D721Med (cell line): ENCODE data around the gene PLAAT5.

Experiments
- DNase-seq: peaks from one replicate; pipeline ENCODE4 v3.0.0; 2011; ENCODE audit warnings: low spot score; ENCODE audit not compliant: insufficient read length
- FAIRE-seq: peaks from 2 replicates; lab custom pipeline; 2011; peaks lifted over from hg19 to GRCh38; lab: Jason Lieb, UNC
- TF ChIP-seq, protein P1 (sequence below): IDR thresholded peaks from 2 replicates; pipeline ENCODE4 v1.5.1; 2012; ENCODE audit warnings: mild to moderate bottlenecking, control low read depth; ENCODE audit not compliant: insufficient read depth; ENCODE audit errors: missing control alignments

Gene PLAAT5

DNA sequence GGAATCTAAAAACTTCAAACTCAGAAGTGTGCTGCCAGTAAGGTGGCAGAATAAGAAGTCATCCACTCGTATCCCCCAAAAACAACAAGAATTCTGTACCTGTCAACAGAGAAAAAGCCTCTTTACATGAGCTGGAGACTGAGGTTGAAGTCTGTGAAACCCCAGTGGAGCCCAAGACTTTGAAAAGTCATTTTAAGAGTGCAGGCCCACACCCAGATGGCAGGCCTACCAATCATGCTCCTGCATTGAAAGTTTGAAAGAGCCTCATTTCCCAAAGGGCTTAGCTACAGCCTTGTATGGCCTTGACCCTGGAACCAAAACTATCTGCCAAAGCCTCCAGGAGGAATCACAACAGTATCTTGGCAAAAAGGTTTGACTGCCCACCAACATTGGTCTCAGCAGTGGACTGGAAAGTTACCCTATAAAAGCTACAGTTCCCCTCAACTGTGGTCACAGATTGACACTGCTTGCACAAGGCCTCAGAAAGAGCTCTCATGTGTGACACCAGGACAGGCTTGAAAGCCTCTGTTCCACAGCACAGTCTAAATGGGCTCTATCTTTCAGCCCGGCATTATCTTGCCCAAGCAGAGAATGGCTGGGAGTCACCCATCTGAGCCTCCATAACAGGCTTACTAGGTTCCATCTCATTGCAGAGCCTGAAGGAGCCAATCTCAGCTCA, 73.7 kb downstream of the PLAAT5 start:
- FAIRE-seq, result no peak
- TF ChIP-seq, protein P1, sequence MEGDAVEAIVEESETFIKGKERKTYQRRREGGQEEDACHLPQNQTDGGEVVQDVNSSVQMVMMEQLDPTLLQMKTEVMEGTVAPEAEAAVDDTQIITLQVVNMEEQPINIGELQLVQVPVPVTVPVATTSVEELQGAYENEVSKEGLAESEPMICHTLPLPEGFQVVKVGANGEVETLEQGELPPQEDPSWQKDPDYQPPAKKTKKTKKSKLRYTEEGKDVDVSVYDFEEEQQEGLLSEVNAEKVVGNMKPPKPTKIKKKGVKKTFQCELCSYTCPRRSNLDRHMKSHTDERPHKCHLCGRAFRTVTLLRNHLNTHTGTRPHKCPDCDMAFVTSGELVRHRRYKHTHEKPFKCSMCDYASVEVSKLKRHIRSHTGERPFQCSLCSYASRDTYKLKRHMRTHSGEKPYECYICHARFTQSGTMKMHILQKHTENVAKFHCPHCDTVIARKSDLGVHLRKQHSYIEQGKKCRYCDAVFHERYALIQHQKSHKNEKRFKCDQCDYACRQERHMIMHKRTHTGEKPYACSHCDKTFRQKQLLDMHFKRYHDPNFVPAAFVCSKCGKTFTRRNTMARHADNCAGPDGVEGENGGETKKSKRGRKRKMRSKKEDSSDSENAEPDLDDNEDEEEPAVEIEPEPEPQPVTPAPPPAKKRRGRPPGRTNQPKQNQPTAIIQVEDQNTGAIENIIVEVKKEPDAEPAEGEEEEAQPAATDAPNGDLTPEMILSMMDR, result no peak
- no peak for DNase-seq
